SU-DHL-6 (cell line): Measurements from ENCODE around the gene MORN2.

Source experiments
- H2AFZ ChIP-seq: fragments of 200-600 bp; sonication (generic); 2 replicates; pipeline ENCODE4 v1.6.1; 2014; ENCODE audit warnings: low read depth, mild to moderate bottlenecking, moderate library complexity, mixed read lengths, antibody characterized with exemption, low read length; ENCODE audit not compliant: severe bottlenecking
- H3F3A ChIP-seq: fragments of 200-600 bp; shearing (Covaris generic); 2 replicates; pipeline ENCODE4 v1.6.0; 2016; ENCODE audit warnings: antibody characterized with exemption, mild to moderate bottlenecking; ENCODE audit not compliant: insufficient read depth
- H3K27ac ChIP-seq: fragments of 200-600 bp; sonication (generic); 2 replicates; pipeline ENCODE4 v1.5.1; 2016; ENCODE audit warnings: low read depth, mild to moderate bottlenecking, low read length, moderate library complexity, mixed read lengths
- H3K27me3 ChIP-seq: fragments of 200-600 bp; sonication (generic), shearing (Covaris generic); 2 replicates; pipeline ENCODE4 v1.6.0; 2014; ENCODE audit warnings: mild to moderate bottlenecking, low read length
- H3K36me3 ChIP-seq: fragments of 200-600 bp; sonication (generic); 2 replicates; pipeline ENCODE4 v1.6.1; 2014; ENCODE audit warnings: mild to moderate bottlenecking, low read length, mixed read lengths
- H3K4me2 ChIP-seq: fragments of 300-600, 200-600 bp; shearing (Covaris generic), sonication (generic); 2 replicates; pipeline ENCODE4 v1.6.0; 2014; ENCODE audit warnings: low read length, low read depth, mild to moderate bottlenecking; ENCODE audit not compliant: poor library complexity, severe bottlenecking
- H3K4me3 ChIP-seq: fragments of 200-600 bp; sonication (generic); 2 replicates; pipeline ENCODE4 v1.5.1; 2014; ENCODE audit warnings: antibody characterized with exemption, low read length, mild to moderate bottlenecking, mixed read lengths; ENCODE audit not compliant: insufficient read depth, poor library complexity, severe bottlenecking
- H3K79me2 ChIP-seq: fragments of 200-600 bp; sonication (generic); 2 replicates; pipeline ENCODE4 v1.6.1; 2014; ENCODE audit warnings: mild to moderate bottlenecking, low read length, moderate library complexity; ENCODE audit not compliant: insufficient read depth
- H3K9ac ChIP-seq: fragments of 200-600 bp; sonication (generic); 2 replicates; pipeline ENCODE4 v1.7.0; 2014; ENCODE audit warnings: mild to moderate bottlenecking, low read length
- H3K9me2 ChIP-seq: fragments of 200-600 bp; sonication (generic); replicated peaks from 2 replicates; pipeline ENCODE4 v1.6.1; 2014; ENCODE audit warnings: low read length; ENCODE audit not compliant: insufficient read depth
- H3K9me3 ChIP-seq: fragments of 200-600 bp; sonication (generic); 2 replicates; pipeline ENCODE4 v1.6.1; 2014; ENCODE audit warnings: low read length, mixed read lengths; ENCODE audit not compliant: insufficient read depth
- H4K20me1 ChIP-seq: fragments of 200-600 bp; sonication (generic); 2 replicates; pipeline ENCODE4 v1.6.1; 2014; ENCODE audit warnings: low read depth, mild to moderate bottlenecking, antibody characterized with exemption, low read length, moderate library complexity, mixed read lengths
- CTCF ChIP-seq: fragments of 200-600 bp; sonication (generic); IDR thresholded peaks from one replicate; pipeline ENCODE4 v1.5.1; 2017; ENCODE audit warnings: antibody characterized with exemption, mild to moderate bottlenecking, low read length, moderate library complexity; ENCODE audit not compliant: insufficient read depth, poor library complexity, severe bottlenecking
- EZH2phosphoT487 ChIP-seq: fragments of 200-600 bp; sonication (generic), shearing (Covaris generic); conservative IDR thresholded peaks from 2 replicates; pipeline ENCODE4 v1.6.1; 2018; ENCODE audit warnings: mild to moderate bottlenecking, antibody characterized with exemption, low read length, moderate library complexity, mixed read lengths

MORN2 gene

GRCh38 chr2:38889575-38889974, 13.8 kb downstream of the MORN2 start, which contains the start of gene ARHGEF33:
Gene ARHGEF33 (plus strand): TSS chr2:38889875. CDS start chr2:38919448, 29,573 bp downstream.
- no peak within 1 kb of the TSS for H3K4me3 ChIP-seq
- no peak within 1 kb of the TSS for H3K4me2 ChIP-seq
- no peaks in the 10 kb centered on the region for H4K20me1 ChIP-seq
- no peaks in the 10 kb centered on the region for H3K9me3 ChIP-seq
- no peak within 1 kb of the TSS for H2AFZ ChIP-seq
- H3K27me3 ChIP-seq = no peaks in the 10 kb centered on the region
- no peaks in the 10 kb centered on the region for H3F3A ChIP-seq
- no peak for TF ChIP-seq CTCF
- no peak for TF ChIP-seq EZH2phosphoT487
- no peak within 1 kb of the TSS for H3K9ac ChIP-seq
- H3K79me2 ChIP-seq = no peaks in the 10 kb centered on the region
- H3K27ac ChIP-seq = no peak within 1 kb of the TSS
- no peaks in the 10 kb centered on the region for H3K9me2 ChIP-seq
- no peaks in the 10 kb centered on the region for H3K36me3 ChIP-seq

GRCh38 chr2:38892819-38893218, 17.0 kb downstream of the MORN2 start:
- no peaks in the 10 kb centered on the region for H3K9me3 ChIP-seq
- H4K20me1 ChIP-seq = 0 out of 2 replicates have a peak, but pooled peaks cover 4% of the 10 kb centered on the region
- no peak overlapping the region for H2AFZ ChIP-seq
- H3K27me3 ChIP-seq = no peaks in the 10 kb centered on the region
- H3K9me2 ChIP-seq = no peaks in the 10 kb centered on the region
- H3K9ac ChIP-seq = no peak overlapping the region
- H3K4me3 ChIP-seq = no peak overlapping the region
- H3K4me2 ChIP-seq = no peak overlapping the region
- no peaks in the 10 kb centered on the region for H3F3A ChIP-seq
- no peaks in the 10 kb centered on the region for H3K79me2 ChIP-seq
- H3K27ac ChIP-seq = no peak overlapping the region
- H3K36me3 ChIP-seq = no peaks in the 10 kb centered on the region
- TF ChIP-seq CTCF (no peak), EZH2phosphoT487 (no peak)

GRCh38 chr2:38898256-38898655, 22.5 kb downstream of the MORN2 start:
- H3K36me3 ChIP-seq = no peaks in the 10 kb centered on the region
- H4K20me1 ChIP-seq = 0 out of 2 replicates have a peak, but pooled peaks cover 4% of the 10 kb centered on the region
- no peaks in the 10 kb centered on the region for H3K9me2 ChIP-seq
- H3K4me3 ChIP-seq = no peak overlapping the region
- no peak overlapping the region for H2AFZ ChIP-seq
- no peak overlapping the region for H3K27ac ChIP-seq
- no peaks in the 10 kb centered on the region for H3K27me3 ChIP-seq
- H3K9ac ChIP-seq = no peak overlapping the region
- TF ChIP-seq CTCF (no peak), EZH2phosphoT487 (no peak)
- no peaks in the 10 kb centered on the region for H3K9me3 ChIP-seq
- H3K4me2 ChIP-seq = no peak overlapping the region
- no peaks in the 10 kb centered on the region for H3K79me2 ChIP-seq
- H3F3A ChIP-seq = no peaks in the 10 kb centered on the region
